Activated T-cell treated with anti-CD3 and anti-CD28 coated beads, Interleukin-2, amount 50 U/mL, for 72 hours (primary cell): ENCODE measurements around the gene CTNNA3. TPM values are rescaled to one million over a fixed set of nuclear protein-coding genes. Genes with fewer than 3 reads are reported as not detected.
"Not testable (repeated sequence)": the region's sequence is repeated elsewhere in the genome, so short reads cannot be mapped to it uniquely, and the experiment has no call there.

Experiments used
- ATAC-seq, 2 donors: fragments of 150-1000 bp; cut with Tn5 transposase; replicated peaks in 1 of 2; 2 replicates each; pipeline ENCODE4 v1.10.0; 2021; ENCODE audit warnings: moderate library complexity in 2 of 2, mild to moderate bottlenecking in 1 of 2
- DNase-seq, 2 donors: peaks; one replicate each; pipeline ENCODE4 v3.0.0; 2021 to 2022; ENCODE audit warnings: mixed read lengths in 1 of 2
- H3K27ac Mint-ChIP-seq: one replicate; pipeline ENCODE4 v1.8.0; 2022; ENCODE audit warnings: mild to moderate bottlenecking, moderate library complexity, mixed read lengths
- H3K27me3 Mint-ChIP-seq: one replicate; pipeline ENCODE4 v1.8.0; 2022; ENCODE audit warnings: low read depth, mixed read lengths
- H3K36me3 Mint-ChIP-seq, 2 donors: one replicate each; pipeline ENCODE4 v1.8.0; 2022; ENCODE audit warnings: mixed read lengths in 2 of 2, mild to moderate bottlenecking in 1 of 2; ENCODE audit not compliant: insufficient read depth in 2 of 2
- H3K4me1 Mint-ChIP-seq: one replicate; pipeline ENCODE4 v1.8.0; 2022; ENCODE audit warnings: low read depth, mixed read lengths
- H3K4me3 Mint-ChIP-seq, 2 donors: one replicate each; pipeline ENCODE4 v1.8.0; 2022; ENCODE audit warnings: mild to moderate bottlenecking in 2 of 2, mixed read lengths in 2 of 2, moderate library complexity in 2 of 2
- H3K9me3 Mint-ChIP-seq, 2 donors: one replicate each; pipeline ENCODE4 v1.8.0; 2022; ENCODE audit warnings: mixed read lengths in 2 of 2
- total RNA-seq, 2 donors: library from RNA; stranded (reverse); gene quantifications; one replicate each; pipeline ENCODE4 v1.2.3, GENCODE V29; 2022

CTNNA3 gene
- total RNA-seq, 2 donors from 2014 or later, result 0.25 to 0.74 TPM

DNA sequence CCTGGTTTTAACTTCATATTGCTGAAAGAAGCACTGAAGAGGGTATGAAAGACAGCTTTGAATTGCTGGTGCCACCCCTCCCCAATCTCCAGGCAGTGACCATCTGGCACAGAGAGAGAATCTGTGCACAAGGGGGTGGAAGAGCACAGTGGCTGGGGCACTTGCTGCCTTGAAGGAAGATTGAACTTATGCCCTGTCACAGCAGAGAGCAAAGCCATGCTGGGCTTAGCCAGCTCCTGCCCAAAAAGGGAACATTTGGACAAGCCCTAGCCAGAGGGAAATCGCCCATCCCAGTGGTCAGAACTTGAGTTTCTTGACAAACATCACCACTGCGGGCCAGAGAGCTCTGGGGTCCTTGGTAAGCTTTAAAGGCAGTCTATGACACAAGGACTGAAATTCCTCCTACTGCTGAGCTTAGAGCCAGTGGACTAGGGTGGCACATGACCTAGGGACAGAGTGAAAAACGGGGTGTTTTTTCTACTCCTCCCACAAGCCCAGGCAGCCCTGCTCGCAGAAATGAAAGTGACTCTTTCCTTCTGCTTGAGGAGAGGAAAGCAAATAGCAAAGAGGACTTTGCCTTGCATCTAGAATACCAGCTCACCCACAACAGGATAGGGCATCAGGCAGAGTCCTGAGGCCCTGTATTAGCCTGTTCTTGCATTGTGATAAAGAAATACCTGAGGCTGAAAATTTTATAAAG, 257.2 kb downstream of the CTNNA3 start:
- no peak for ATAC-seq
- H3K4me3 Mint-ChIP-seq, result no peak overlapping the region

DNA sequence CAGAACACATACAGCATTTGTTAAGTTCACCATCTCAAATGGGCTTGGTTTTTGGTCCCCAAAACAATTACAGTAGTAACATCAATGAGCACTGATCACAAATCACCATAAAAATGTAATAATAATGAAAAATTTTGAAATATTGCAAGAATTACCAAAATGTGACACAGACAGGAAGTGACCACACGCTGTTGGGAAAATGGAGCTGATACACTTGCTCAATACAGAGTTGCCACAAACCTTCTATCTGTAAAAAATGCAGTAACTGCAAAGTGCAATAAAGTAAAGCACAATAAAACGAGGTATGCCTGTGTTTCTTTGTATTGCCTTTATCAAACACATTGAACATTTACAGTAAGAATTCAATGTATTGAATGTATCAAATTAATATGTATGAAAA, 262.7 kb downstream of the CTNNA3 start:
- H3K36me3 Mint-ChIP-seq, result no peaks in the 10 kb centered on the region
- DNase-seq (no peak), ATAC-seq (no peak)
- peaks cover 8% of the 10 kb centered on the region for H3K27me3 Mint-ChIP-seq
- H3K4me1 Mint-ChIP-seq, result no peaks in the 10 kb centered on the region
- no peak overlapping the region for H3K4me3 Mint-ChIP-seq
- no peaks in the 10 kb centered on the region for H3K9me3 Mint-ChIP-seq
- no peak overlapping the region for H3K27ac Mint-ChIP-seq

More for the DNA sequence above, 257.2 kb downstream of the CTNNA3 start:
- no peaks in the 10 kb centered on the region for H3K4me1 Mint-ChIP-seq
- peaks cover 8% of the 10 kb centered on the region for H3K27me3 Mint-ChIP-seq
- no peak overlapping the region for H3K27ac Mint-ChIP-seq
- no peaks in the 10 kb centered on the region for H3K36me3 Mint-ChIP-seq
- peaks cover 2 to 12% of the 10 kb centered on the region in 2 donors for H3K9me3 Mint-ChIP-seq
- no peak for DNase-seq

DNA sequence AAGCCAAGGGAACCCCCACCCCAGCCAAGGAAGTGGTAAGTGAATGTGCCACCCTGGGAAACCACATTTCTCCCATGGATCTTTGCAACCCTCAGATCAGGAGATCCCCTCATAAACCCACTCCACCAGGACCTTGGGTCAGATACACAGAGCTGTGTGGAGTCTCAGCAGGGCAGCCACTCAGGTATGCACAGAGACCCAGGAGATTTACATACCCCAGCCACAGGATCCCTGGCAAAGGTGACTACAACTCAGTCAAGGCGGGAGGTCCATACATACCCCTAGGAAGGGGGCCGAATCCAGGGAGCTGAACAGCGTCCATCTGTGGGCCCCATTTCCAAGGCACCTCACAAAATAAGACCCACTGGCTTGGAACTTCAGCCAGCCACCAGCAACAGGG, 293.4 kb downstream of the CTNNA3 start:
- peaks cover 0 to 3% of the 10 kb centered on the region in 2 donors for H3K36me3 Mint-ChIP-seq
- peaks cover 6 to 12% of the 10 kb centered on the region in 2 donors for H3K9me3 Mint-ChIP-seq
- H3K4me3 Mint-ChIP-seq, result no peak overlapping the region
- H3K27me3 Mint-ChIP-seq, result no peaks in the 10 kb centered on the region
- H3K4me1 Mint-ChIP-seq, result no peaks in the 10 kb centered on the region
- H3K27ac Mint-ChIP-seq, result no peak overlapping the region
- ATAC-seq, result no peak
- DNase-seq, result no peak

DNA sequence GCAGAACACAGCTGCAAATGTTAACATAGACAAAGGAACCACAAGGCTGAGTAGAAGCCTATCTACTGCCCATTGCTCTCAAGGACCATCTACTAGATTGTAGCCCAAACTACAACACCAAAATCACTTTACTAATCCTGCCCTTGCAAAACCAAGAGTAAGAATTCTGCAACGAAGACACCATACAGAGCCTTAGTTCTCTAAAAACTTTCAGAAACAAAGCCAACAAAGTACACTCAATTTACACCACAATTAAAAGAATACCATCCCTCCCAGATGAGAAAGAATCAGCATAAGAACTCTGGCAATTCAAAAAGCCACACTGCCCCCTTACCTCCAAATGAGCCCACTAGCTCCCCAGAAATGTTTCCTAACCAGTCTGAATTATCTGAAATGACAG, 294.3 kb downstream of the CTNNA3 start:
- ATAC-seq (no peak), DNase-seq (no peak)
- H3K27me3 Mint-ChIP-seq, result no peaks in the 10 kb centered on the region
- no peak overlapping the region for H3K27ac Mint-ChIP-seq
- no peaks in the 10 kb centered on the region for H3K4me1 Mint-ChIP-seq
- H3K4me3 Mint-ChIP-seq, result no peak overlapping the region
- peaks cover 0 to 3% of the 10 kb centered on the region in 2 donors for H3K36me3 Mint-ChIP-seq
- peaks cover 6 to 12% of the 10 kb centered on the region in 2 donors for H3K9me3 Mint-ChIP-seq

DNA sequence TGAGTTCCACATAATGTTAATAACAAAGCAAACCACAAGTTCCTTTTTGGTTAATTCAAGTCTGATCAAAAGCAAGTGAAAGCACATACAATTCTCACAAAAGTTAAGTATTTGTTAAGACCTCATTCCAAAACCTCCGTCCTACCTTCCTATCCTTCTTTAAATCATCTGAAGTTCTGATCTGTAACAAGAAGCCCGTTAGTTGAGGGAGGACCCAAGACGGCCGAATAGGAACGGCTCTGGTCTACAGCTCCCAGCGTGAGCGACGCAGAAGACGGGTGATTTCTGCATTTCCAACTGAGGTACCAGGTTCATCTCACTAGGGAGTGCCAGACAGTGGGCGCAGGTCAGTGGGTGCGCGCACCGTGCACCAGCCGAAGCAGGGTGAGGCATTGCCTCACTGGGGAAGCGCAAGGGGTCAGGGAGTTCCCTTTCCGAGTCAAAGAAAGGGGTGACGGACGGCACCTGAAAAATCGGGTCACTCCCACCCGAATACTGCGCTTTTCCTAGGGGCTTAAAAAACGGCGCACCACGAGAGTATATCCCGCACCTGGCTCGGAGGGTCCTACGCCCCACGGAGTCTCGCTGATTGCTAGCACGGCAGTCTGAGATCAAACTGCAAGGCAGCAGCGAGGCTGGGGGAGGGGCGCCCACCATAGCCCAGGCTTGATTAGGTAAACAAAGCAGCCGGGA, 309.0 kb downstream of the CTNNA3 start:
- H3K4me1 Mint-ChIP-seq, H3K9me3 Mint-ChIP-seq: not testable (repeated sequence)
- H3K27me3 Mint-ChIP-seq, result peaks cover 15% of the 10 kb centered on the region

DNA sequence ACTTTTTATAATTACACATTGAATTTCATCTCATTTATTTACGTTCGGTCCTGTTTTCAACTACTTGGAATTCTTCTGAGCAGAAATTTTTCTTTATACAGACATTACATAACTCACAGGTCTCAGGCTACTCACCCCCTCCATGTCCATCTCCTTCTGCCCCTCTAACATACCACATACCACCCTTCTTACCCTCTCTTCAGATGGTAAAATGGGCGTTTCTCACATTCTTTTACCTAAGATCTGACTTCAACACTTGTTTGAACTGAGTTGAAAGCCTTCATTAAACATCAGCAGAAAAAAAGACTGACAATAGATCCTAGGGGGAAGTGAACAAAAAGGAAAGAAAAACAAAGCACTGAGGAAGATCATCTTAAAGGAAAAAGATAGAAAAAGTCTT, 309.7 kb downstream of the CTNNA3 start:
- peak overlapping the region in 1 of 2 donors; percentile 76 for H3K4me3 Mint-ChIP-seq
- H3K9me3 Mint-ChIP-seq, result no peaks in the 10 kb centered on the region
- no peaks in the 10 kb centered on the region for H3K4me1 Mint-ChIP-seq
- H3K27me3 Mint-ChIP-seq, result peaks cover 15% of the 10 kb centered on the region
- H3K36me3 Mint-ChIP-seq, result no peaks in the 10 kb centered on the region
- no peak for ATAC-seq
- DNase-seq, result no peak
- no peak overlapping the region for H3K27ac Mint-ChIP-seq

More for the DNA sequence above, 309.0 kb downstream of the CTNNA3 start:
- DNase-seq, H3K36me3 Mint-ChIP-seq, H3K27ac Mint-ChIP-seq, ATAC-seq: not testable (repeated sequence)
- H3K4me3 Mint-ChIP-seq, result peak overlapping the region; percentile 52 to 76

DNA sequence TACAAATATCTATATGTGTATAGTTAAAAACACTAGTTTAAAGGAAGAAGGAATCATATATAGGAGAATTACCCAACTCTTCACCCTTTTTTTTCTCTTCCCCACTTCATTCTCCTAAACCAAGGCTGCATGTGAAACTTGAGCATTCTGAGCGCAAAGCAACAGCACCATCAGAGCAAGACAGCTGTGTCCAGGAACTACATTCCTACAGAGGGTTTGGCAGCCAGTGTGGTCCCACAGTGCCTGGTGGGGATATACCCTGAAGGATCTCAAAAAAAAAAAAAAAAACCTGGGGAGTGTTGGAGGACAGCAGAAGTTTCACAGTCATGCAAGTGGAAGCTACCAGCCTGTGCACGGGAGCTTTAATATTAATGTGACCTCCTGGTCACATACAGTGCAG, 310.4 kb downstream of the CTNNA3 start:
- Mint-ChIP-seq H3K27me3 (peaks cover 15% of the 10 kb centered on the region), H3K36me3 (no peaks in the 10 kb centered on the region), H3K4me3 (no peak overlapping the region), H3K9me3 (no peaks in the 10 kb centered on the region), H3K4me1 (no peaks in the 10 kb centered on the region), H3K27ac (no peak overlapping the region)
- DNase-seq (no peak), ATAC-seq (no peak)

DNA sequence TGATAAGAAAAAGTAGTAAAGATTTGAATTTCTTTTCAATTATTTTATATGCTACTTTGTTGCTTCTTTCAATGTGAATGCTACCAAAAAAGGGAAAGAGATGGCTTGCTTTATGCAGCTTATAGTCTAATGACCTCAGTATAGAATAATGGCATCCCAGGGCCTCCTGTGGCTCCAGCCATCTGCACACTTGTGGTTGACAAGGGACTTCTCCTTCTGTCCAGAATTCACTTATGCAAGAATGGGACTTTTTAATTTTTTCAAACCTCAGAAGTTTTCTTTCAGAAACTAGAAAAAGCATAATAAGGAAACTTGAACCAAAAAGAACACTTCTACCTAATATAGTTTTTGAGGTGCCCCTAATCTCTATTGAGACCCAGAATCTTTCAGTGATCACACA, 310.9 kb downstream of the CTNNA3 start:
- Mint-ChIP-seq H3K27ac (no peak overlapping the region), H3K27me3 (peaks cover 15% of the 10 kb centered on the region), H3K4me1 (no peaks in the 10 kb centered on the region), H3K36me3 (no peaks in the 10 kb centered on the region), H3K9me3 (no peaks in the 10 kb centered on the region), H3K4me3 (no peak overlapping the region)
- DNase-seq (no peak), ATAC-seq (no peak)

DNA sequence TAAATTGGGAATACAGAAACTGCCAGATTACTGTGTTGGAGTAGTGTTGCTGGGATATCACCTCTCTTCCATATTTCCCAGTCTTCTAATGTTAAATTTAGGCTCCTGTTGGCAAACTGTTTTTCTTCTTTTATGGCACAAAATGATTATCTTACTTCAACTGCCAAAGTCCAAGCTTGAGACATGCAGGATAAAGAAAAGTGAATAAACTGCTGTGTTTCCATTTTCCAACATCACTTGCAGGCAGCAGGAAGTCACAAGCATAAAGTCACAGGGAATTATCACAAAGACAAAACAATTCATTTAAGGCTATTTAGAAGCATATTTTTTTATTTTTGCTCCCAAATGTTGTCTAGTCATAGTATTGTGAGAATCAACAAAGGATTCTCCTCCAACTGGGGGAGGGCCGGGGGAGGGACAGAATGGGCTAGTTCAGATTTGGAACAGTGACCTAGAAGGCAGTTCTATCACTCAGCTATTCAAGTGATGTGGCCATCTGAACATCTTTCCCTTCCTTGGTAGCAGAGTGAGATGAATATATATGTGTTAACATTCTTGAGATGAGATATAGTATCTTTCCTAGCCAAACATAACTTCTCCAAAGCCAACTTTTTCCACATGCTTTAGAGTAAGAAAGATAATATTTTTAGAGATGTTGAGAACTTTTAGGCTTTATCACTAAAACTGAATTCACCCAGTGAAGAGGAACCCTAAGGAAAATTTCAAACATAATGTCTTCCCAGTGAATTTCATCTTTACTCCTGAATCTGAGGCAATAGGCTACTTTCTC, 364.7 kb downstream of the CTNNA3 start:
- no peak overlapping the region for H3K27ac Mint-ChIP-seq
- H3K4me1 Mint-ChIP-seq, result no peaks in the 10 kb centered on the region
- H3K36me3 Mint-ChIP-seq, result no peaks in the 10 kb centered on the region
- H3K27me3 Mint-ChIP-seq, result no peaks in the 10 kb centered on the region
- no peak for DNase-seq
- ATAC-seq, result no peak
- peaks cover 2 to 5% of the 10 kb centered on the region in 2 donors for H3K9me3 Mint-ChIP-seq
- H3K4me3 Mint-ChIP-seq, result no peak overlapping the region

DNA sequence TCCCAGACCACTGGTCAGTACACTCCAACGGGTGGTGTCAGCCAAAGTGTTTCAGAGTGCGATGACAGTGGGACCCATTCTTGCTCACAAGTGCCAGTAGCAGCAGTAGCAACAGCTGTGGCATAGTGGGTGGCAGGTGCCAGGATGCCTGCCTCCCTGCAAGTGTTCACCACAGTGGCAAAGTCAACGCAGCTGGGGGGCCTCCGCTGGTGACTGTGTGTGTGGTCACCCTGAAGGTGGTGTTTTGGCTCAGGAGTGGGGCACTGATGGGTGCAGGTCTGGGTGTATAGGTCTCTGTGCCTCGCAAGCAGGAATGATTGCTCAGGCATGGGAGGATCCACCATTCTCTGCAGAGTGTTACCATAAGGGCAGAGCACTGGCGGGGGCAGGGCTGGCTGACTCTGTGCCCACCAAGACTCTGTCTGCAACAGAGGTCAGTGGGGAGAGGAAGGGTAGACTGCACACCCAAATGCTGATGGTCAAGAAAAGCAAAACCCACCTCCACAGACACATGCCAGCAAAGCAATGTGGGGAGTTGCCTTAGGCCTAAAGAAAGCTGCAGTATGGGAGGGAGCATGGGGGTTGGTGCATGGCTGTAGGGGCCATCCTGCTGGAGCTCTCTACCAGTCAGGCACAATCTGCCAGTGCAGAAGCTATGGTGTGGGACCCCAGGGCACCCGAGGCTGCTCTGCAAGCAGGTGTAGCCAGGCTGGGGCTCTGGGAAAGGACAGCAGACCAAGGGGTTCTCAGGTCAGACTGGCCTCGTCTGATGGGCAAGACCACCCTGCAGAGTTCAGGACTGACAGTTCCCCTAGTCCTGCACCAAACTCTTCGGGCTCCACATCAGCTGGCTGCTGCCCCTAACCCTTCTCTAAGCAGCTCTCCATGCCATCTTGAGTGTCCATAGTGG, 368.1 kb downstream of the CTNNA3 start:
- ATAC-seq, result no peak
- DNase-seq, result no peak
- peaks cover 2 to 4% of the 10 kb centered on the region in 2 donors for H3K36me3 Mint-ChIP-seq
- H3K9me3 Mint-ChIP-seq, result peaks cover 10 to 18% of the 10 kb centered on the region in 2 donors
- H3K27me3 Mint-ChIP-seq, result no peaks in the 10 kb centered on the region
- H3K27ac Mint-ChIP-seq, result no peak overlapping the region
- no peak overlapping the region for H3K4me3 Mint-ChIP-seq
- H3K4me1 Mint-ChIP-seq, result no peaks in the 10 kb centered on the region

DNA sequence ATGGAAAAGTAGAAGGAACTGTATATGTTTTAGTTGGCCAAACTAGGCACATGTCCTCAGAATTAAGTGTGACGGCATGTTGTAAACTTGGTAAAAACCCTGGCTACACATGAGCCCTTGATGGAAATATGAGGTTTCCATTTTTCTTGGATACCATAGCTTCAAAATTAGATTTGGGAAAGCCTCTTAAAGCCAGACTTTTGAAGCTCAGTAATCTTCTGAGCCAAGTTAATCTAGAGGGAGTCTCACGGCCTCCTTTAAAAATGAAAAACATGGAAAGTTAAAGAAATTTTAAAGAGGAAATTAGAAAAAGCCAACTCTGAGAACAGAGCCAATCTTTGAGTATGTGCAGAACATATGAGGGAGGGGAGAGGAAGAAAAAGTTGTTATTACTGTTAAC, 376.0 kb downstream of the CTNNA3 start:
- H3K4me1 Mint-ChIP-seq, result no peaks in the 10 kb centered on the region
- no peaks in the 10 kb centered on the region for H3K27me3 Mint-ChIP-seq
- DNase-seq (no peak), ATAC-seq (no peak)
- peaks cover 5 to 11% of the 10 kb centered on the region in 2 donors for H3K9me3 Mint-ChIP-seq
- peaks cover 2 to 4% of the 10 kb centered on the region in 2 donors for H3K36me3 Mint-ChIP-seq
- H3K27ac Mint-ChIP-seq, result no peak overlapping the region
- H3K4me3 Mint-ChIP-seq, result no peak overlapping the region

DNA sequence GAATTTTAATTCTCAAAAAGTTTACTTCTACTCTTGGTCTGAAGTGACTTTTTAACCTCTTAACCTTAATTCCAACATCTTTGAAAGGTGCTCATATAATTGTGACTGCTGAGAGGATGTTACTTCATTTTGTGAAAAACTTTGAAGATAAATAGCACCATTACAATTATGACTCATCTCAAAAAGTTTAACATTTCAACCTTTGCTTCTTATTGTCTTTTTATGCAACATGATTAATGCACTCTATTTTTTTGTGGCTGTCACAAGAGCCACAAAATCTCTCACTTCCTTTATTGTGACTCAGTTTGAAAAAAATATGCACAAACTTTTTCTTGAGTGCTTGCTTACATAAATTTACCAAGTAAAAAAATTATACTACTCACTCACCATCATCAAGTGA, 387.1 kb downstream of the CTNNA3 start:
- Mint-ChIP-seq H3K36me3 (no peaks in the 10 kb centered on the region), H3K27ac (no peak overlapping the region), H3K9me3 (peaks cover 2 to 3% of the 10 kb centered on the region in 2 donors), H3K4me3 (no peak overlapping the region), H3K4me1 (no peaks in the 10 kb centered on the region), H3K27me3 (no peaks in the 10 kb centered on the region)
- no peak for DNase-seq
- ATAC-seq, result peak in 1 of 2 donors; percentile 26
